Progenitor cell of endocrine pancreas (in vitro differentiated cells): ENCODE measurements around the gene ITPR2. TPM values are rescaled to one million over a fixed set of nuclear protein-coding genes. Genes with fewer than 3 reads are reported as not detected.
A peak's percentile ranks its signal among the peaks of the same experiment; 100 is the strongest.

Source experiments
- DNase-seq: peaks from one replicate; pipeline ENCODE4 v3.0.0; 2021; ENCODE audit warnings: low spot score; ENCODE audit not compliant: unreplicated experiment
- H3K27ac Mint-ChIP-seq: 2 replicates; pipeline ENCODE4 v1.8.0; 2021; ENCODE audit warnings: mild to moderate bottlenecking, moderate library complexity, mixed read lengths
- H3K27me3 Mint-ChIP-seq: 2 replicates; pipeline ENCODE4 v1.8.0; 2021; ENCODE audit warnings: mixed read lengths
- H3K36me3 Mint-ChIP-seq: 2 replicates; pipeline ENCODE4 v1.8.0; 2022; ENCODE audit warnings: mixed read lengths; ENCODE audit not compliant: insufficient read depth
- H3K4me1 Mint-ChIP-seq: 2 replicates; pipeline ENCODE4 v1.8.0; 2021; ENCODE audit warnings: low read depth, mixed read lengths
- H3K4me3 Mint-ChIP-seq: 2 replicates; pipeline ENCODE4 v1.8.0; 2021; ENCODE audit warnings: low read depth, mild to moderate bottlenecking, moderate library complexity, mixed read lengths
- H3K9me3 Mint-ChIP-seq: 2 replicates; pipeline ENCODE4 v1.8.0; 2021; ENCODE audit warnings: low read depth, mixed read lengths
- CTCF ChIP-seq: fragments of 200-600 bp; sonication (generic); IDR thresholded peaks from one replicate; pipeline ENCODE4 v1.5.0; 2021; ENCODE audit warnings: antibody characterized with exemption, mild to moderate bottlenecking; ENCODE audit not compliant: unreplicated experiment
- total RNA-seq: library from RNA; stranded (reverse); gene quantifications from 2 replicates; pipeline ENCODE4 v1.2.1, GENCODE V29; 2021

ITPR2 gene
- total RNA-seq, 1 donor from 2014 or later, result 72.4 TPM

GRCh38 chr12:26612203-26612602, 220.8 kb downstream of the ITPR2 start:
- Mint-ChIP-seq H3K4me3 (no peak overlapping the region), H3K27me3 (no peaks in the 10 kb centered on the region), H3K27ac (no peak overlapping the region), H3K9me3 (no peaks in the 10 kb centered on the region), H3K4me1 (no peaks in the 10 kb centered on the region), H3K36me3 (no peaks in the 10 kb centered on the region)
- no peak for TF ChIP-seq CTCF
- DNase-seq, result no peak

- no peaks in the 10 kb centered on the region for H3K36me3 Mint-ChIP-seq
- no peak overlapping the region for H3K27ac Mint-ChIP-seq
- no peak for TF ChIP-seq CTCF
- H3K27me3 Mint-ChIP-seq, result no peaks in the 10 kb centered on the region
- no peaks in the 10 kb centered on the region for H3K4me1 Mint-ChIP-seq
- DNase-seq, result no peak
- no peaks in the 10 kb centered on the region for H3K9me3 Mint-ChIP-seq
- H3K4me3 Mint-ChIP-seq, result no peak overlapping the region
Measured at GRCh38 chr12:26611598-26611997, 221.4 kb downstream of the ITPR2 start.

- Mint-ChIP-seq H3K36me3 (no peaks in the 10 kb centered on the region), H3K4me3 (no peak overlapping the region), H3K9me3 (no peaks in the 10 kb centered on the region), H3K4me1 (no peaks in the 10 kb centered on the region), H3K27ac (no peak overlapping the region), H3K27me3 (no peaks in the 10 kb centered on the region)
- DNase-seq, result no peak
- TF ChIP-seq CTCF, result no peak
Measured at GRCh38 chr12:26610774-26611173, 222.2 kb downstream of the ITPR2 start.

- Mint-ChIP-seq H3K4me3 (no peak overlapping the region), H3K9me3 (no peaks in the 10 kb centered on the region), H3K27me3 (no peaks in the 10 kb centered on the region), H3K27ac (no peak overlapping the region), H3K4me1 (no peaks in the 10 kb centered on the region), H3K36me3 (no peaks in the 10 kb centered on the region)
- no peak for TF ChIP-seq CTCF
- DNase-seq, result no peak
Measured at GRCh38 chr12:26609986-26610385, 223.0 kb downstream of the ITPR2 start.

- no peak for DNase-seq
- H3K9me3 Mint-ChIP-seq, result no peaks in the 10 kb centered on the region
- H3K4me3 Mint-ChIP-seq, result no peak overlapping the region
- H3K36me3 Mint-ChIP-seq, result no peaks in the 10 kb centered on the region
- H3K27me3 Mint-ChIP-seq, result no peaks in the 10 kb centered on the region
- H3K27ac Mint-ChIP-seq, result peak overlapping the region; percentile 47
- no peaks in the 10 kb centered on the region for H3K4me1 Mint-ChIP-seq
- no peak for TF ChIP-seq CTCF
Measured at GRCh38 chr12:26608706-26609105, 224.3 kb downstream of the ITPR2 start.

- DNase-seq, result no peak
- TF ChIP-seq CTCF, result no peak
- Mint-ChIP-seq H3K4me3 (no peak overlapping the region), H3K27me3 (no peaks in the 10 kb centered on the region), H3K36me3 (no peaks in the 10 kb centered on the region), H3K4me1 (no peaks in the 10 kb centered on the region), H3K27ac (no peak overlapping the region), H3K9me3 (no peaks in the 10 kb centered on the region)
Measured at GRCh38 chr12:26608273-26608672, 224.7 kb downstream of the ITPR2 start.
